ENCODE data around the gene CHM. TPM values are rescaled to one million over a fixed set of nuclear protein-coding genes. Genes with fewer than 3 reads are reported as not detected.
A peak's percentile ranks its signal among the peaks of the same experiment; 100 is the strongest.

Gene CHM
- 18.4 TPM for polyA plus RNA-seq (2012; ENCODE audit: missing spikeins)

DNA sequence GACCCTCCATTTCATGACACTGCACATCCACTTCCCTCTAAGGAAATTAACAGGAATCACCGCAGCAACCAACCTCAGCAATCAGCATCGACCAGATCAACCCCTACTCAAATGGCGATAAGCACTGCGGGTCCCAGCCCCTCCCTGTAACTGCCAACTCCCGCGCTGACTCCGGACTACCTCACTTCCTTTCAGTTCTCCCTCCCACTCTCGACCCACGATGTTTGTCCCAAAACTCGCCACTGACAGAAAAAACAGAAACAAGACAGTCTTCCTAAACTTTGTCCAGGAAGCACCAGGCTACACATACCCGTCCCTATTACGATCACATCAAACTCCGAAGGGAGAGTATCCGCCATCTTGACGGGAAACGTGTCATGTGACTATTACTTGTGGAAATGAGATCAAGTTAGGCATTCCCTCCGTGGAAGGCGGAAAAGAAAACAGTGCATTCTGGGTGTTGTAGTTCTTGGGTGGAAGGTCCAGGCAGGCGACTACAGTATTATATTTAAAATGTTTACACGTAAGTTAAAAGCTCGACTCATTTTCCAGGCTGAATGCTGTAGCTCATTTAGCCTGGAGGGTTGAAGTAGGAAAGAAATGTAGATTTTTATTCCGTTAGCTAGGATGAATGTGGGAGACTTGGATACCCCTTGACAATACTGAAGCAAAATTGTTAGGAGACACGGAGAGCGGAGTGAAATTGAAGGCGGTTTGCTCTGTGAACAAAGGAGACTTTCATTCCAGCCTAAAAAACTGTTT, at the start of gene CHM:
Gene CHM, minus strand, starts transcription at position 385 of the 762 bp plus-strand sequence. Its CDS starts 26 bp downstream, at position 359.
- peak; percentile 85; the same call in 1 of the 2 replicates for TF ChIP-seq TAF1 (IDR thresholded peaks at IDR 0.05; ENCODE audit: borderline replicate concordance, low read depth, low read length)
- TF ChIP-seq POLR2AphosphoS5 (IDR thresholded peaks at IDR 0.05; ENCODE audit: low read depth, low read length), result peak; percentile 87
- peak; percentile 85 for TF ChIP-seq POLR2A (IDR thresholded peaks at IDR 0.05; ENCODE audit: low read depth, low read length)
- peak; percentile 39 for DNase-seq (ENCODE audit: insufficient read length)
- FAIRE-seq, result peak; percentile 100

DNA sequence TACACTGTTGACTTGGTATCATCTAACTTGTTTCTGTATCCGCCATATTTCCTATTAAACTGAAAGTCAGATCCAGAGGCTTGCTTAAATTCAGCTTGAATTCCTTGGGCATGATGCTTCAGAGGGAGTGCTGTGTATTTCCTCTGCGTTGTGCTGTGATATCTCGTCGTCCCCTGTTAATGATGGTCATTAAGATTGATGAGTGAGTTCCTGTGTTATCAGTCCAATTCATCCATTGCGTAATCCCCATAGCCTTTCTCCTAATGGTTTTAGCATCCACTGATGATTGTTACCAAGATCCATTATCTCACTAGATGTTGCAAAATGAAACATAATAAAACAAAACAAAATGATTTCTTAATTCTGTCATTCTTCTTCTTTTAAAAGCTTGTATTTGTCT, 31.3 kb upstream of the CHM start:
- DNase-seq (ENCODE audit: insufficient read length) (no peak), FAIRE-seq (no peak)
- TF ChIP-seq TAF1 (IDR thresholded peaks at IDR 0.05; ENCODE audit: borderline replicate concordance, low read depth, low read length) (no peak), POLR2AphosphoS5 (IDR thresholded peaks at IDR 0.05; ENCODE audit: low read depth, low read length) (no peak), POLR2A (IDR thresholded peaks at IDR 0.05; ENCODE audit: low read depth, low read length) (no peak)

- FAIRE-seq, result no peak
- DNase-seq (ENCODE audit: insufficient read length), result no peak
- TF ChIP-seq POLR2A (IDR thresholded peaks at IDR 0.05; ENCODE audit: low read depth, low read length), result no peak
- TF ChIP-seq TAF1 (IDR thresholded peaks at IDR 0.05; ENCODE audit: borderline replicate concordance, low read depth, low read length), result no peak
- no peak for TF ChIP-seq POLR2AphosphoS5 (IDR thresholded peaks at IDR 0.05; ENCODE audit: low read depth, low read length)
Measured at GRCh38 chrX:86066998-86067397, 19.6 kb upstream of the CHM start.

DNA sequence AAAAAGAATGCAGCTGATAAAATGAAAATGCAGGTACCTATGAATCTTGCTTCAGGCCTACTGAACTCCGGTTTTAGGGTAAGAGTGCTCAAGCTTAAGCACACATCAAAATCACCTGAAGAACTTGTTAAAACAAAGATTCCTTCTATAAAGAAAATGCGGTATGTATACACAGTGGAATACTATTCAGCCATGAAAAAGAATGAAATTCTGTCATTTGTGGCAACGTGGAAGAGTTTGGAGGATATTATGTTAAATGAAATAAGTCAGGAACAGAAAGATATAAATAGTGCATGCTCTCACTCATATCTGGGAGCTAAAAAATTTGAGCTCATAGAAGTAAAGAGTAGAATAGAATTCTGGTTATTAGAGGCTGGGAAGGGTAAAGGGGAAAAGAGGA, 14.0 kb upstream of the CHM start:
- no peak for FAIRE-seq
- no peak for TF ChIP-seq TAF1 (IDR thresholded peaks at IDR 0.05; ENCODE audit: borderline replicate concordance, low read depth, low read length)
- no peak for TF ChIP-seq POLR2AphosphoS5 (IDR thresholded peaks at IDR 0.05; ENCODE audit: low read depth, low read length)
- no peak for TF ChIP-seq POLR2A (IDR thresholded peaks at IDR 0.05; ENCODE audit: low read depth, low read length)
- DNase-seq (ENCODE audit: insufficient read length), result no peak

- FAIRE-seq (no peak), DNase-seq (ENCODE audit: insufficient read length) (no peak)
- TF ChIP-seq TAF1 (IDR thresholded peaks at IDR 0.05; ENCODE audit: borderline replicate concordance, low read depth, low read length) (no peak), POLR2A (IDR thresholded peaks at IDR 0.05; ENCODE audit: low read depth, low read length) (no peak), POLR2AphosphoS5 (IDR thresholded peaks at IDR 0.05; ENCODE audit: low read depth, low read length) (no peak)
Measured at GRCh38 chrX:86051741-86052140, 4.4 kb upstream of the CHM start.

- FAIRE-seq (no peak), DNase-seq (ENCODE audit: insufficient read length) (no peak)
- TF ChIP-seq POLR2AphosphoS5 (IDR thresholded peaks at IDR 0.05; ENCODE audit: low read depth, low read length) (no peak), TAF1 (IDR thresholded peaks at IDR 0.05; ENCODE audit: borderline replicate concordance, low read depth, low read length) (no peak), POLR2A (IDR thresholded peaks at IDR 0.05; ENCODE audit: low read depth, low read length) (no peak)
Measured at GRCh38 chrX:86047936-86048280, 550 bp upstream of the CHM start.

GRCh38 chrX:86044216-86044615, 3.1 kb downstream of the CHM start:
- TF ChIP-seq TAF1 (IDR thresholded peaks at IDR 0.05; ENCODE audit: borderline replicate concordance, low read depth, low read length), result no peak
- TF ChIP-seq POLR2AphosphoS5 (IDR thresholded peaks at IDR 0.05; ENCODE audit: low read depth, low read length), result no peak
- DNase-seq (ENCODE audit: insufficient read length) (no peak), FAIRE-seq (no peak)

GRCh38 chrX:86039625-86040568, 7.5 kb downstream of the CHM start:
- TF ChIP-seq POLR2A (IDR thresholded peaks at IDR 0.05; ENCODE audit: low read depth, low read length) (no peak), TAF1 (IDR thresholded peaks at IDR 0.05; ENCODE audit: borderline replicate concordance, low read depth, low read length) (no peak), POLR2AphosphoS5 (IDR thresholded peaks at IDR 0.05; ENCODE audit: low read depth, low read length) (no peak)
- no peak for FAIRE-seq
- DNase-seq (ENCODE audit: insufficient read length), result no peak

DNA sequence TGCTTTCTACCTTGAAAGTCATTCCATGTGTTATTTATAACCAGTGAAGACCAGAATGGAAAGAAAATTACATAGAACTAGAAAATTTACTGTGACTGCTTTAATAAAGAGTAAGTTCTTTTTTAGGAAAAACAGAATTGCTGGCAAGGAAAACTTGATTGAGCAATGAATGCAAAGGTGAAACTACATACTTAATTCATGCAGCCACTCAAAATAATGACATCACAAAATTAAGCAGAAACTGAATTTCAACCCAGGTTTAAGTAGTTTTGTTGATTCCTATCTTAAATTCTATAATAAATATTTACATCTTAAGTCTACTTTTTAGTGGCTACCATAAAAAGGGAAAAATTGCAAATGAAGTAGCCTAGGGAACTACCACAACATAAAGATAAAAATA, 14.0 kb downstream of the CHM start:
- DNase-seq (ENCODE audit: insufficient read length) (no peak), FAIRE-seq (no peak)
- TF ChIP-seq POLR2A (IDR thresholded peaks at IDR 0.05; ENCODE audit: low read depth, low read length) (no peak), TAF1 (IDR thresholded peaks at IDR 0.05; ENCODE audit: borderline replicate concordance, low read depth, low read length) (no peak), POLR2AphosphoS5 (IDR thresholded peaks at IDR 0.05; ENCODE audit: low read depth, low read length) (no peak)

DNA sequence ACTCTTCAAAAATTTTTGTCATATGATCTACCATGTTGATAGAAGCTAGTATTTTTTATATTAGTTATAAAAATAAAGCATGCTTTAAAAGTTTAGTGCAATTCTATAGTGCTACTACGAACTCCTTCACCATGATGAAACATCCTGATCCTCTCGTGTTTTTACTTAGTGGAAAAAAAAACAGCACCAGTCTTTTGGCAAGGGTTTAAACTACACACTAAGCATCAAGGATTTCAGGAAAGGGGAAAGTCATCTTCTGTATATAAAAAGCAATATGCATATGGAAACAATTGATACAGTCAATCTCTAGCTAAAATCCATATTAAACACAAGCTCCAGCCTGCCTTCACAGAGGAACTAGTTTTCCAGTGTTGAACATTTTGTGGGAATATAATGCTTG, 18.7 kb downstream of the CHM start:
- peak; percentile 56 for FAIRE-seq
- DNase-seq (ENCODE audit: insufficient read length), result no peak
- TF ChIP-seq TAF1 (IDR thresholded peaks at IDR 0.05; ENCODE audit: borderline replicate concordance, low read depth, low read length), result no peak
- TF ChIP-seq POLR2AphosphoS5 (IDR thresholded peaks at IDR 0.05; ENCODE audit: low read depth, low read length), result no peak
- no peak for TF ChIP-seq POLR2A (IDR thresholded peaks at IDR 0.05; ENCODE audit: low read depth, low read length)

DNA sequence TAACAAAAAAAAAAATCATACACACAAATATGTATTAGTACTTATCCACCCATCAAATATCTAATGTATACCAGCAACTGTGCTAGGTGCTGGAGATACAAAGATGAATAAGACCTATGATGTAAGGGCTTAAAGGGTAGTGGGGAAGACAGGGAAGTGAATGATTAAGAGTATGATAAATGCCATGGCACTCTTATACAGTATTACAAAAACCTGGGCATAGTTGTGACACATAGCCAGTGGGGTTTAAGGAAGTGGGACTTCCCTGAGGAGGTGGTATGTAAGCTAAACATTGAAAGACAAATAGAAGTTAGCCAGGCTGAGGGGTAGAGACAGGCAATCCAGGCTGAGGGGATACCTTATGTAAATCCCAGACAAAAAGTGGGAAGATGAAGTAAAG, 23.5 kb downstream of the CHM start:
- no peak for TF ChIP-seq POLR2AphosphoS5 (IDR thresholded peaks at IDR 0.05; ENCODE audit: low read depth, low read length)
- TF ChIP-seq TAF1 (IDR thresholded peaks at IDR 0.05; ENCODE audit: borderline replicate concordance, low read depth, low read length), result no peak
- no peak for TF ChIP-seq POLR2A (IDR thresholded peaks at IDR 0.05; ENCODE audit: low read depth, low read length)

More for the DNA sequence above, 23.5 kb downstream of the CHM start:
- FAIRE-seq (no peak), DNase-seq (ENCODE audit: insufficient read length) (no peak)
